Erythroblast (primary cell): ENCODE results near the gene CALN1.

Source experiments
- GATA1 ChIP-seq: IDR thresholded peaks from 2 replicates; pipeline ENCODE4 v1.6.1; 2011; ENCODE audit warnings: low read depth, mild to moderate bottlenecking, control low read depth, low read length, moderate library complexity
- POLR2A ChIP-seq: IDR thresholded peaks from 2 replicates; pipeline ENCODE4 v1.6.1; 2011; ENCODE audit warnings: mild to moderate bottlenecking, low read length

GRCh38 chr7:71912476-71912875 lies 499.7 kb downstream of the CALN1 start:
- TF ChIP-seq POLR2A (no peak), GATA1 (no peak)
